ENCODE data around the gene CTCFL. TPM values are rescaled to one million over a fixed set of nuclear protein-coding genes. Genes with fewer than 3 reads are reported as not detected.

Gene CTCFL
- total RNA-seq, 1 experiment from 2014 or later: not detected

- no peak for DNase-seq
- Mint-ChIP-seq H3K27ac (ENCODE audit: unreplicated experiment) (no peak overlapping the region), H3K4me1 (ENCODE audit: low read depth, unreplicated experiment) (no peaks in the 10 kb centered on the region), H3K27me3 (ENCODE audit: unreplicated experiment) (peaks cover 100% of the 10 kb centered on the region), H3K4me3 (ENCODE audit: low read depth, unreplicated experiment) (no peak overlapping the region), H3K36me3 (ENCODE audit: insufficient read depth, unreplicated experiment) (no peaks in the 10 kb centered on the region), H3K9me3 (ENCODE audit: low read depth, unreplicated experiment) (no peaks in the 10 kb centered on the region)
- intact Hi-C loops (cut with micrococcal nuclease; ENCODE audit: unreplicated experiment): no loop called here
- CTCF ChIA-PET: no interaction called here
- BruUV-seq (replicated peaks): no TSS peak
- TF ChIP-seq, protein P1, sequence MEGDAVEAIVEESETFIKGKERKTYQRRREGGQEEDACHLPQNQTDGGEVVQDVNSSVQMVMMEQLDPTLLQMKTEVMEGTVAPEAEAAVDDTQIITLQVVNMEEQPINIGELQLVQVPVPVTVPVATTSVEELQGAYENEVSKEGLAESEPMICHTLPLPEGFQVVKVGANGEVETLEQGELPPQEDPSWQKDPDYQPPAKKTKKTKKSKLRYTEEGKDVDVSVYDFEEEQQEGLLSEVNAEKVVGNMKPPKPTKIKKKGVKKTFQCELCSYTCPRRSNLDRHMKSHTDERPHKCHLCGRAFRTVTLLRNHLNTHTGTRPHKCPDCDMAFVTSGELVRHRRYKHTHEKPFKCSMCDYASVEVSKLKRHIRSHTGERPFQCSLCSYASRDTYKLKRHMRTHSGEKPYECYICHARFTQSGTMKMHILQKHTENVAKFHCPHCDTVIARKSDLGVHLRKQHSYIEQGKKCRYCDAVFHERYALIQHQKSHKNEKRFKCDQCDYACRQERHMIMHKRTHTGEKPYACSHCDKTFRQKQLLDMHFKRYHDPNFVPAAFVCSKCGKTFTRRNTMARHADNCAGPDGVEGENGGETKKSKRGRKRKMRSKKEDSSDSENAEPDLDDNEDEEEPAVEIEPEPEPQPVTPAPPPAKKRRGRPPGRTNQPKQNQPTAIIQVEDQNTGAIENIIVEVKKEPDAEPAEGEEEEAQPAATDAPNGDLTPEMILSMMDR (IDR thresholded peaks at IDR 0.05; ENCODE audit: unreplicated experiment): no peak
Measured at GRCh38 chr20:57471496-57472372, 53.2 kb downstream of the CTCFL start.

DNA sequence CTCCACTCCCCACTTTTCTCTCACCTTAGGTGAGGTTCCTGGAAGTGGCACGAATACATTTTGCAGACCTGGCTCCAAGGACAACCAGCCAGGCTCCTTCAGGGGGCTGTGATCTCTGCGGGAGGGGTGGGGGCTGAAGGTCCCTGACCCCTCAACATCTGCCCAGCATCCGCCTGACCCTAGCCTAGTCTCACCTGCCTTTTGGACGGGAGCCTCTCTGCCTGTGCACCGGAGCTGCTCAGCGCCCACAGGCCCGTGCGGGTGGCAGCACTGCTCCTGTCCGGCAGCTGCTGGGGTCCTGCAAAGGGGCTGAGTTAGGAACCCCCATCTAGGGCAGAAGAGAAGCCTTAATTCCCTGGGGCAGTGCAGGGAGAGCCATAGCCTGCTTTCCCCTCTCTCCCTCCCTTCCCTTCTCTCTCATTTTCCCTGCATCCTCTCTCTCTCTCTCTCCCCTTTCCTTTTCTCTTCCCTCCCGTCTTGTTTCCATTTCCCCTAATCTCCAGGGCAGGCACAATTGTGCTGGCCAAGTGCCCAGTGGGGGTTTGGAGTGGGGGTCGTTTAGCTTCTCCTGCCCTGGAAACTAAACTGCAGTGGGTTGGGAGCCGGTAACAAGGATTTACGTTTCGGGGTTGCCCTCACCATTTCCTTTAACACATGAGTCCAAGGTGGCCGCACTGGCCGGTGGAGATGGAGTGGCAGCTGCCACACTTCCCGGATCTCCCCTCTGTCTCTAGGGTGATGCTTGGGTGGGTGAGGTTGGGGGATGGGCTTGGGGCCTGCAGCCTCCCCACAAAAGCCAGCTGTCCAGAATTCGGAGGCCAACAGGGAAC, 54.1 kb downstream of the CTCFL start:
- DNase-seq: no peak
- Mint-ChIP-seq H3K27me3 (ENCODE audit: unreplicated experiment) (peaks cover 100% of the 10 kb centered on the region), H3K4me1 (ENCODE audit: low read depth, unreplicated experiment) (no peaks in the 10 kb centered on the region), H3K27ac (ENCODE audit: unreplicated experiment) (no peak overlapping the region), H3K4me3 (ENCODE audit: low read depth, unreplicated experiment) (no peak overlapping the region), H3K36me3 (ENCODE audit: insufficient read depth, unreplicated experiment) (no peaks in the 10 kb centered on the region), H3K9me3 (ENCODE audit: low read depth, unreplicated experiment) (no peaks in the 10 kb centered on the region)
- intact Hi-C loops (cut with micrococcal nuclease; ENCODE audit: unreplicated experiment): no loop called here
- TF ChIP-seq, protein P1 (IDR thresholded peaks at IDR 0.05; ENCODE audit: unreplicated experiment): no peak
- BruUV-seq (replicated peaks): no TSS peak
- CTCF ChIA-PET: no interaction called here

DNA sequence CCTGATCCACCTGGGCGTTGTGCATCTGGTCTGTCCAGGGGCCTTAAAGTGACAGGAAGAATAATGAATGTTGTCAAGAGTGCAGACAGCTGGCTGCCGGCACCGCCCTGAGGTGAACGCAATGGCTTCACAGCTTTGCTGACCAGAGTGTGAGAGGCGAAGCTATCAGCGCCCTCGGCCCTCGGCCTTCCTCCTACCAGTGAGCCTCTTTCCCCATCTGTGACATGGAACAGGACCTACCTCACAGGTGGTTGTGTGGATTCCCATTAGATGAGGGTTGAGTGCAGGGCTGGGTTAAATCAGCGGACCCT, 54.8 kb downstream of the CTCFL start:
- no peaks in the 10 kb centered on the region for H3K4me1 Mint-ChIP-seq (ENCODE audit: low read depth, unreplicated experiment)
- no peak for DNase-seq
- H3K27ac Mint-ChIP-seq (ENCODE audit: unreplicated experiment): no peak overlapping the region
- TF ChIP-seq, protein P1 (IDR thresholded peaks at IDR 0.05; ENCODE audit: unreplicated experiment): no peak
- no TSS peak for BruUV-seq (replicated peaks)
- intact Hi-C loops (cut with micrococcal nuclease; ENCODE audit: unreplicated experiment): no loop called here
- H3K36me3 Mint-ChIP-seq (ENCODE audit: insufficient read depth, unreplicated experiment): no peaks in the 10 kb centered on the region
- H3K4me3 Mint-ChIP-seq (ENCODE audit: low read depth, unreplicated experiment): no peak overlapping the region
- no peaks in the 10 kb centered on the region for H3K9me3 Mint-ChIP-seq (ENCODE audit: low read depth, unreplicated experiment)
- CTCF ChIA-PET: interaction anchor here (0.6 to 1.2 kb wide), 2 partner anchors 35 to 332 kb away, joined by 3 read pairs; no protein-coding TSS in a partner anchor
- H3K27me3 Mint-ChIP-seq (ENCODE audit: unreplicated experiment): peaks cover 100% of the 10 kb centered on the region

- Mint-ChIP-seq H3K36me3 (ENCODE audit: insufficient read depth, unreplicated experiment) (no peaks in the 10 kb centered on the region), H3K9me3 (ENCODE audit: low read depth, unreplicated experiment) (no peaks in the 10 kb centered on the region), H3K27ac (ENCODE audit: unreplicated experiment) (no peak overlapping the region), H3K4me3 (ENCODE audit: low read depth, unreplicated experiment) (no peak overlapping the region), H3K4me1 (ENCODE audit: low read depth, unreplicated experiment) (no peaks in the 10 kb centered on the region), H3K27me3 (ENCODE audit: unreplicated experiment) (peaks cover 100% of the 10 kb centered on the region)
- intact Hi-C loops (cut with micrococcal nuclease; ENCODE audit: unreplicated experiment): no loop called here
- TF ChIP-seq, protein P1 (IDR thresholded peaks at IDR 0.05; ENCODE audit: unreplicated experiment): no peak
- no peak for DNase-seq
- BruUV-seq (replicated peaks): no TSS peak
- CTCF ChIA-PET: interaction anchor here (0.6 to 1.2 kb wide), 3 partner anchors 34 to 695 kb away, joined by 3 to 5 read pairs (median 3); no protein-coding TSS in a partner anchor
Measured at GRCh38 chr20:57469418-57470211, 55.3 kb downstream of the CTCFL start.

Data from Calu3 (cell line).